ENCODE data around the gene PARP8.

Gene PARP8

GRCh38 chr5:50813691-50814090, 147.3 kb downstream of the PARP8 start:
- H3K27ac Mint-ChIP-seq = no peak overlapping the region
- H3K4me1 Mint-ChIP-seq = no peaks in the 10 kb centered on the region
- H3K9me3 Mint-ChIP-seq = peaks cover 8% of the 10 kb centered on the region
- H3K36me3 Mint-ChIP-seq = peaks cover 26% of the 10 kb centered on the region
- no peak overlapping the region for H3K4me3 Mint-ChIP-seq
- H3K27me3 Mint-ChIP-seq = no peaks in the 10 kb centered on the region

GRCh38 chr5:50814556-50814955, 148.1 kb downstream of the PARP8 start:
- no peaks in the 10 kb centered on the region for H3K4me1 Mint-ChIP-seq
- no peaks in the 10 kb centered on the region for H3K27me3 Mint-ChIP-seq
- H3K9me3 Mint-ChIP-seq = peaks cover 8% of the 10 kb centered on the region
- H3K4me3 Mint-ChIP-seq = no peak overlapping the region
- H3K36me3 Mint-ChIP-seq = peaks cover 24% of the 10 kb centered on the region
- no peak overlapping the region for H3K27ac Mint-ChIP-seq

- no peak overlapping the region for H3K27ac Mint-ChIP-seq
- H3K4me3 Mint-ChIP-seq = no peak overlapping the region
- peaks cover 24% of the 10 kb centered on the region for H3K36me3 Mint-ChIP-seq
- no peaks in the 10 kb centered on the region for H3K27me3 Mint-ChIP-seq
- H3K9me3 Mint-ChIP-seq = no peaks in the 10 kb centered on the region
- H3K4me1 Mint-ChIP-seq = no peaks in the 10 kb centered on the region
These were observed 155.6 kb downstream of the PARP8 start for GRCh38 chr5:50822046-50822445.

GRCh38 chr5:50822761-50823160, 156.3 kb downstream of the PARP8 start:
- H3K4me1 Mint-ChIP-seq = no peaks in the 10 kb centered on the region
- H3K27me3 Mint-ChIP-seq = no peaks in the 10 kb centered on the region
- no peak overlapping the region for H3K4me3 Mint-ChIP-seq
- peaks cover 22% of the 10 kb centered on the region for H3K36me3 Mint-ChIP-seq
- H3K9me3 Mint-ChIP-seq = no peaks in the 10 kb centered on the region
- H3K27ac Mint-ChIP-seq = no peak overlapping the region

- Mint-ChIP-seq H3K4me1 (no peaks in the 10 kb centered on the region), H3K27me3 (no peaks in the 10 kb centered on the region), H3K4me3 (no peak overlapping the region), H3K27ac (no peak overlapping the region), H3K36me3 (peaks cover 24% of the 10 kb centered on the region), H3K9me3 (no peaks in the 10 kb centered on the region)
These were observed 157.1 kb downstream of the PARP8 start for GRCh38 chr5:50823568-50823967.

- peaks cover 27% of the 10 kb centered on the region for H3K36me3 Mint-ChIP-seq
- H3K27me3 Mint-ChIP-seq = no peaks in the 10 kb centered on the region
- peak overlapping the region; percentile 3 for H3K27ac Mint-ChIP-seq
- H3K4me3 Mint-ChIP-seq = no peak overlapping the region
- H3K9me3 Mint-ChIP-seq = no peaks in the 10 kb centered on the region
- H3K4me1 Mint-ChIP-seq = no peaks in the 10 kb centered on the region
These were observed 157.7 kb downstream of the PARP8 start for GRCh38 chr5:50824109-50824508.

- Mint-ChIP-seq H3K36me3 (peaks cover 28% of the 10 kb centered on the region), H3K4me1 (no peaks in the 10 kb centered on the region), H3K9me3 (no peaks in the 10 kb centered on the region), H3K4me3 (no peak overlapping the region), H3K27me3 (no peaks in the 10 kb centered on the region), H3K27ac (no peak overlapping the region)
These were observed 161.2 kb downstream of the PARP8 start for GRCh38 chr5:50827516-50828247.

- Mint-ChIP-seq H3K4me3 (no peak overlapping the region), H3K9me3 (no peaks in the 10 kb centered on the region), H3K27ac (no peak overlapping the region), H3K36me3 (peaks cover 24% of the 10 kb centered on the region), H3K4me1 (no peaks in the 10 kb centered on the region), H3K27me3 (no peaks in the 10 kb centered on the region)
These were observed 162.6 kb downstream of the PARP8 start for GRCh38 chr5:50829023-50829422.

- Mint-ChIP-seq H3K4me3 (no peak overlapping the region), H3K9me3 (no peaks in the 10 kb centered on the region), H3K27ac (no peak overlapping the region), H3K4me1 (no peaks in the 10 kb centered on the region), H3K36me3 (peaks cover 34% of the 10 kb centered on the region), H3K27me3 (no peaks in the 10 kb centered on the region)
These were observed 166.3 kb downstream of the PARP8 start for GRCh38 chr5:50832657-50833284.

- Mint-ChIP-seq H3K27ac (peak overlapping the region; percentile 46), H3K4me1 (no peaks in the 10 kb centered on the region), H3K4me3 (no peak overlapping the region), H3K36me3 (peaks cover 28% of the 10 kb centered on the region), H3K9me3 (no peaks in the 10 kb centered on the region), H3K27me3 (no peaks in the 10 kb centered on the region)
These were observed 169.9 kb downstream of the PARP8 start for GRCh38 chr5:50836356-50836755.

GRCh38 chr5:50839472-50839871, 173.0 kb downstream of the PARP8 start:
- Mint-ChIP-seq H3K9me3 (no peaks in the 10 kb centered on the region), H3K27me3 (no peaks in the 10 kb centered on the region), H3K36me3 (peaks cover 28% of the 10 kb centered on the region), H3K4me3 (no peak overlapping the region), H3K4me1 (no peaks in the 10 kb centered on the region), H3K27ac (no peak overlapping the region)

GRCh38 chr5:50843091-50843490, 176.7 kb downstream of the PARP8 start:
- H3K27me3 Mint-ChIP-seq = no peaks in the 10 kb centered on the region
- no peaks in the 10 kb centered on the region for H3K4me1 Mint-ChIP-seq
- no peak overlapping the region for H3K4me3 Mint-ChIP-seq
- H3K27ac Mint-ChIP-seq = no peak overlapping the region
- peaks cover 12% of the 10 kb centered on the region for H3K36me3 Mint-ChIP-seq
- H3K9me3 Mint-ChIP-seq = no peaks in the 10 kb centered on the region

- Mint-ChIP-seq H3K4me3 (no peak overlapping the region), H3K9me3 (no peaks in the 10 kb centered on the region), H3K27me3 (no peaks in the 10 kb centered on the region), H3K27ac (no peak overlapping the region), H3K4me1 (no peaks in the 10 kb centered on the region), H3K36me3 (peaks cover 4% of the 10 kb centered on the region)
These were observed 179.8 kb downstream of the PARP8 start for GRCh38 chr5:50846261-50846660.

GRCh38 chr5:50849554-50849953, 183.1 kb downstream of the PARP8 start:
- no peaks in the 10 kb centered on the region for H3K4me1 Mint-ChIP-seq
- H3K36me3 Mint-ChIP-seq = no peaks in the 10 kb centered on the region
- no peaks in the 10 kb centered on the region for H3K27me3 Mint-ChIP-seq
- no peak overlapping the region for H3K27ac Mint-ChIP-seq
- H3K9me3 Mint-ChIP-seq = no peaks in the 10 kb centered on the region
- no peak overlapping the region for H3K4me3 Mint-ChIP-seq

GRCh38 chr5:50853151-50853550, 186.7 kb downstream of the PARP8 start:
- H3K36me3 Mint-ChIP-seq = no peaks in the 10 kb centered on the region
- no peaks in the 10 kb centered on the region for H3K4me1 Mint-ChIP-seq
- no peak overlapping the region for H3K27ac Mint-ChIP-seq
- no peak overlapping the region for H3K4me3 Mint-ChIP-seq
- peaks cover 2% of the 10 kb centered on the region for H3K27me3 Mint-ChIP-seq
- no peaks in the 10 kb centered on the region for H3K9me3 Mint-ChIP-seq

- no peaks in the 10 kb centered on the region for H3K36me3 Mint-ChIP-seq
- H3K27ac Mint-ChIP-seq = no peak overlapping the region
- no peaks in the 10 kb centered on the region for H3K9me3 Mint-ChIP-seq
- peaks cover 2% of the 10 kb centered on the region for H3K27me3 Mint-ChIP-seq
- no peak overlapping the region for H3K4me3 Mint-ChIP-seq
- H3K4me1 Mint-ChIP-seq = no peaks in the 10 kb centered on the region
These were observed 187.6 kb downstream of the PARP8 start for GRCh38 chr5:50854082-50854481.

Measured in activated naive CD4-positive, alpha-beta T cell treated with anti-CD3 and anti-CD28 coated beads, Interleukin-2, amount 50 U/mL, for 24 hours (primary cell).